OCI-LY3 (cell line): ENCODE results near the gene OR52E2.
"Not testable (repeated sequence)": the region's sequence is repeated elsewhere in the genome, so short reads cannot be mapped to it uniquely, and the experiment has no call there.

Source experiments
- H2AFZ ChIP-seq: fragments of 200-600, 300-600 bp; shearing (Covaris generic); 2 replicates; pipeline ENCODE4 v1.6.0; 2014; ENCODE audit warnings: antibody characterized with exemption, low read depth, low read length
- H3K27ac ChIP-seq: fragments of 200-600, 300-600 bp; sonication (generic); 2 replicates; pipeline ENCODE4 v1.5.1; 2014; ENCODE audit warnings: mild to moderate bottlenecking, low read length, moderate library complexity, mixed read lengths
- H3K27me3 ChIP-seq: fragments of 200-600, 300-600 bp; sonication (generic); 2 replicates; pipeline ENCODE4 v1.6.1; 2014; ENCODE audit warnings: low read depth, low read length, mixed read lengths
- H3K36me3 ChIP-seq: fragments of 200-600, 300-600 bp; sonication (generic); replicated peaks from 2 replicates; pipeline ENCODE3; 2014; ENCODE audit warnings: low read depth, low read length, mixed read lengths
- H3K4me1 ChIP-seq: fragments of 300-600, 200-600 bp; sonication (generic); 2 replicates; pipeline ENCODE4 v1.6.1; 2014; ENCODE audit warnings: low read length, mixed read lengths
- H3K4me2 ChIP-seq: fragments of 200-600, 300-600 bp; sonication (generic); 2 replicates; pipeline ENCODE4 v1.6.1; 2014; ENCODE audit warnings: low read length, mixed read lengths
- H3K4me3 ChIP-seq: fragments of 300-600, 200-600 bp; sonication (generic); 2 replicates; pipeline ENCODE4 v1.5.1; 2014; ENCODE audit warnings: antibody characterized with exemption, mild to moderate bottlenecking, low read length, moderate library complexity
- H3K79me2 ChIP-seq: fragments of 300-600, 200-600 bp; shearing (Covaris generic); 2 replicates; pipeline ENCODE4 v1.6.1; 2014; ENCODE audit warnings: mild to moderate bottlenecking, low read length, mixed read lengths
- H3K9ac ChIP-seq: fragments of 300-600, 200-600 bp; shearing (Covaris generic); 2 replicates; pipeline ENCODE4 v1.6.0; 2014; ENCODE audit warnings: mild to moderate bottlenecking, low read length, moderate library complexity
- H3K9me3 ChIP-seq: fragments of 200-600, 300-600 bp; shearing (Covaris generic); 2 replicates; pipeline ENCODE4 v1.6.1; 2014; ENCODE audit warnings: low read length, mixed read lengths; ENCODE audit not compliant: insufficient read depth
- H4K20me1 ChIP-seq: fragments of 200-600, 300-600 bp; sonication (generic); 2 replicates; pipeline ENCODE4 v1.6.1; 2016; ENCODE audit warnings: low read length, mixed read lengths; ENCODE audit not compliant: insufficient read depth
- CTCF ChIP-seq: fragments of 200-600, 300-600 bp; sonication (generic); IDR thresholded peaks from 2 replicates; pipeline ENCODE4 v1.5.1; 2014; ENCODE audit warnings: antibody characterized with exemption, low read length, low read depth
- EZH2phosphoT487 ChIP-seq: fragments of 200-600 bp; shearing (Covaris generic); IDR thresholded peaks from 2 replicates; pipeline ENCODE4 v1.6.1; 2018; ENCODE audit warnings: antibody characterized with exemption, mixed run types, low read depth

OR52E2 gene

GRCh38 chr11:5065027-5065426, 5.6 kb upstream of the OR52E2 start:
- no peaks in the 10 kb centered on the region for H3K36me3 ChIP-seq

GRCh38 chr11:5058679-5059078, 748 bp downstream of the OR52E2 start:
- H4K20me1 ChIP-seq, H3K27ac ChIP-seq, H3K36me3 ChIP-seq, H3K9ac ChIP-seq, H3K4me1 ChIP-seq, H3K27me3 ChIP-seq, H3K9me3 ChIP-seq, H3K79me2 ChIP-seq, H2AFZ ChIP-seq, H3K4me3 ChIP-seq, H3K4me2 ChIP-seq: not testable (repeated sequence)

More at GRCh38 chr11:5065027-5065426, 5.6 kb upstream of the OR52E2 start:
- Histone ChIP-seq H3K27me3 (no peaks in the 10 kb centered on the region), H3K4me1 (peaks cover 6% of the 10 kb centered on the region; the same call in 1 of the 2 replicates), H3K4me2 (no peak overlapping the region), H4K20me1 (no peaks in the 10 kb centered on the region), H2AFZ (no peak overlapping the region), H3K9me3 (no peaks in the 10 kb centered on the region), H3K4me3 (no peak overlapping the region), H3K9ac (no peak overlapping the region), H3K79me2 (no peaks in the 10 kb centered on the region), H3K27ac (no peak overlapping the region)
- TF ChIP-seq EZH2phosphoT487 = no peak
- TF ChIP-seq CTCF = no peak

- no peaks in the 10 kb centered on the region for H3K27me3 ChIP-seq
- no peaks in the 10 kb centered on the region for H3K36me3 ChIP-seq
- no peaks in the 10 kb centered on the region for H4K20me1 ChIP-seq
- H3K79me2 ChIP-seq = no peaks in the 10 kb centered on the region
- H3K4me3 ChIP-seq = no peak overlapping the region
- no peak overlapping the region for H3K9ac ChIP-seq
- H3K4me1 ChIP-seq = no peaks in the 10 kb centered on the region
- no peak overlapping the region for H3K27ac ChIP-seq
- no peaks in the 10 kb centered on the region for H3K9me3 ChIP-seq
- H3K4me2 ChIP-seq = no peak overlapping the region
- no peak for TF ChIP-seq CTCF
- no peak overlapping the region for H2AFZ ChIP-seq
Observed at GRCh38 chr11:5046754-5047330, 12.6 kb downstream of the OR52E2 start.

GRCh38 chr11:5046226-5046625, 13.2 kb downstream of the OR52E2 start, which contains the start of gene OR52J3:
OR52J3 (plus strand) TSS chr11:5046526; CDS start chr11:5046526, 0 bp downstream.
- Histone ChIP-seq H3K36me3 (no peaks in the 10 kb centered on the region), H2AFZ (no peak within 1 kb of the TSS), H3K79me2 (no peaks in the 10 kb centered on the region), H3K4me1 (no peaks in the 10 kb centered on the region), H3K9me3 (no peaks in the 10 kb centered on the region), H3K4me3 (no peak within 1 kb of the TSS), H3K4me2 (no peak within 1 kb of the TSS), H3K27ac (no peak within 1 kb of the TSS), H3K9ac (no peak within 1 kb of the TSS), H4K20me1 (no peaks in the 10 kb centered on the region), H3K27me3 (no peaks in the 10 kb centered on the region)
- TF ChIP-seq CTCF (no peak), EZH2phosphoT487 (no peak)
